Measurements from ENCODE around the gene DTYMK. TPM values are rescaled to one million over a fixed set of nuclear protein-coding genes. Genes with fewer than 3 reads are reported as not detected.

DTYMK gene, protein sequence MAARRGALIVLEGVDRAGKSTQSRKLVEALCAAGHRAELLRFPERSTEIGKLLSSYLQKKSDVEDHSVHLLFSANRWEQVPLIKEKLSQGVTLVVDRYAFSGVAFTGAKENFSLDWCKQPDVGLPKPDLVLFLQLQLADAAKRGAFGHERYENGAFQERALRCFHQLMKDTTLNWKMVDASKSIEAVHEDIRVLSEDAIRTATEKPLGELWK
- 1 to 10 TPM; 6.4 to 8.5 (median 6.7) TPM for total RNA-seq
- polyA plus RNA-seq: 10 to 100 TPM in 2 of 3 donors, 1 to 10 TPM in 1; 8.1 to 24.6 (median 20.0) TPM
- long read RNA-seq, donor 1, partial matches to known transcripts: 6 of 10 reads
- long read RNA-seq, donor 1, other reads (novel, unspliced or antisense): 1 of 10 reads
- long read RNA-seq, donor 2, transcript DTYMK-201 (5 exons, 1,232 nt): major isoform, 7 of 14 reads
- long read RNA-seq, donor 2, partial matches to known transcripts: 2 of 14 reads
- long read RNA-seq, donor 2, other reads (novel, unspliced or antisense): 2 of 14 reads

DNA sequence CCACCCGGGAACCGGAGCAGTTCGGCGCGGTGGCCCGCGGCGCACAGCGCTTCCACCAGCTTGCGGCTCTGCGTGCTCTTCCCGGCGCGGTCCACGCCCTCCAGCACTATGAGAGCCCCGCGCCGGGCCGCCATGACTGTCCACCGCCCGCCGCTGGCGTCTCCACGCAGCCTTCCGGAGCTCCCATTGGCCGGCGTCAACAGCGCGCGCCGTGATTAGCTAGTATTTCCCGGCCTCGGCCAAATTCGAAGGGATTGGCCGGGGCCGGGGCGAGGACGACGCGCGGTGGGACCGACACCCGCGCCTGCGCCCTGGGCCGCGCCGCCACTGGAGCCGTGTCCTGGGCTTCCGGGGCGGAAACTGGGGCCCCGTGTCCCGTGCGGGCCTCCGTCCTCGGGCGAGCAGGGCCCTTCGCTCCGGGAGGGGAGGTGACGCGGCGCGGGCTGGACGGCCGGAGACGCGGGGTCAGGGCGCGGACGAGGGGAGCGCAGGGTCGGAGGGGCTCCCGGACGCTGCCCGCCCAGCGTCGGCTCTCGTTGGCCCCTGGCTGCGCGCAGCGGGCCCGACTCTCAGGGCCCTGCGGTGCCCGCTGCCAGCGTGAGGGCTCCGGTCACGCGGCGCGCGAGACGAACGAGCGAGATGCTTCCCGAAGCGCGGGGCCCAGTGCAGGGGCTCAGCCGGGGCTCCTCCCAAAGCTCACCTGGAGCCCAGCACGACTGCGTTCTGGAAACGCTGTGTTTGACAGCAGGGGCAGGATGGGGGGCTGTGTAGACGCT, at the start of gene DTYMK:
Gene DTYMK (minus strand): TSS at position 166 of the 776 bp plus-strand sequence. CDS start 32 bp downstream, at position 134.
- peaks cover 30% of the 10 kb centered on the region for H3K4me1 ChIP-seq
- peak; percentile 97 to 99 (median 98) for ATAC-seq
- TF ChIP-seq, protein P1, sequence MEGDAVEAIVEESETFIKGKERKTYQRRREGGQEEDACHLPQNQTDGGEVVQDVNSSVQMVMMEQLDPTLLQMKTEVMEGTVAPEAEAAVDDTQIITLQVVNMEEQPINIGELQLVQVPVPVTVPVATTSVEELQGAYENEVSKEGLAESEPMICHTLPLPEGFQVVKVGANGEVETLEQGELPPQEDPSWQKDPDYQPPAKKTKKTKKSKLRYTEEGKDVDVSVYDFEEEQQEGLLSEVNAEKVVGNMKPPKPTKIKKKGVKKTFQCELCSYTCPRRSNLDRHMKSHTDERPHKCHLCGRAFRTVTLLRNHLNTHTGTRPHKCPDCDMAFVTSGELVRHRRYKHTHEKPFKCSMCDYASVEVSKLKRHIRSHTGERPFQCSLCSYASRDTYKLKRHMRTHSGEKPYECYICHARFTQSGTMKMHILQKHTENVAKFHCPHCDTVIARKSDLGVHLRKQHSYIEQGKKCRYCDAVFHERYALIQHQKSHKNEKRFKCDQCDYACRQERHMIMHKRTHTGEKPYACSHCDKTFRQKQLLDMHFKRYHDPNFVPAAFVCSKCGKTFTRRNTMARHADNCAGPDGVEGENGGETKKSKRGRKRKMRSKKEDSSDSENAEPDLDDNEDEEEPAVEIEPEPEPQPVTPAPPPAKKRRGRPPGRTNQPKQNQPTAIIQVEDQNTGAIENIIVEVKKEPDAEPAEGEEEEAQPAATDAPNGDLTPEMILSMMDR (IDR thresholded peaks at IDR 0.05): no peak
- H3K36me3 ChIP-seq (ENCODE audit: insufficient read depth in 1 of 2, low read depth in 1 of 2): peaks cover 5 to 51% of the 10 kb centered on the region in 2 donors
- DNase-seq: peak; percentile 98
- H3K9me3 ChIP-seq: no peaks in the 10 kb centered on the region
- peak within 1 kb of the TSS; percentile 98 for H3K4me3 ChIP-seq
- H3K27me3 ChIP-seq (ENCODE audit: insufficient read depth in 3 of 3, low read length in 2 of 3): no peaks in the 10 kb centered on the region
- H3K27ac ChIP-seq: peak within 1 kb of the TSS; percentile 98
- intact Hi-C loops (cut with DNase I): loop anchor here in 1 of 2 donors (5.0 kb wide), 1 partner anchor 45 kb away; the partner anchor contains the start of gene D2HGDH
- WGBS, 3 donors: 0% methylated on average over 50 to 102 of the region's 102 CpGs

DNA sequence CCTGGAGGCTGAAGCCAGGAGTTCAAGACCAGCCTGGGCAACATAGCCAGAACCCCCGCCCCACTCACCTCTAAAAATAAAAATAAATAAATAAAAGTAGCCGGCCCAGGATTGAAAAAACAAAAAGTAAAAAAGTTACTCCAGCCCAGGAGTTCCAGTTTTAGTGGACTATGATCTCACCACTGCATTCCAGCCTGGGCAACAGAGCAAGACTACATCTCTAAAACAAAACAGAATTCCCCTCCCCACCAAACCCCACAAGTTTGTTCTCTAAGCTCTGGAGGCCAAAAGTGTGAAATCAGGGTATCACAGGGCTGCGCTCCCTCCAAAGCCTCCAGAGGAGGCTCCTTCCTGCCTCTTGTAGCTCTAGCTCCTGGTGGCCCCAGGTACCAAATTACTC, 49.5 kb upstream of the DTYMK start:
- intact Hi-C loops (cut with DNase I): loop anchor here in 1 of 2 donors (5.0 to 10.0 kb wide), 2 partner anchors 141 to 881 kb away; no protein-coding TSS in a partner anchor
- H3K36me3 ChIP-seq (ENCODE audit: insufficient read depth in 1 of 2, low read depth in 1 of 2): peaks cover 0 to 13% of the 10 kb centered on the region in 2 donors
- no peak for ATAC-seq
- DNase-seq: no peak
- TF ChIP-seq, protein P1 (IDR thresholded peaks at IDR 0.05): no peak
- peaks cover 4% of the 10 kb centered on the region for H3K4me1 ChIP-seq
- no peaks in the 10 kb centered on the region for H3K9me3 ChIP-seq
- no peak overlapping the region for H3K27ac ChIP-seq
- no peaks in the 10 kb centered on the region for H3K27me3 ChIP-seq (ENCODE audit: insufficient read depth in 3 of 3, low read length in 2 of 3)
- 85 to 95% (median 88%) methylated on average over 3 of the region's 3 CpGs for WGBS, 3 donors
- H3K4me3 ChIP-seq: no peak overlapping the region

DNA sequence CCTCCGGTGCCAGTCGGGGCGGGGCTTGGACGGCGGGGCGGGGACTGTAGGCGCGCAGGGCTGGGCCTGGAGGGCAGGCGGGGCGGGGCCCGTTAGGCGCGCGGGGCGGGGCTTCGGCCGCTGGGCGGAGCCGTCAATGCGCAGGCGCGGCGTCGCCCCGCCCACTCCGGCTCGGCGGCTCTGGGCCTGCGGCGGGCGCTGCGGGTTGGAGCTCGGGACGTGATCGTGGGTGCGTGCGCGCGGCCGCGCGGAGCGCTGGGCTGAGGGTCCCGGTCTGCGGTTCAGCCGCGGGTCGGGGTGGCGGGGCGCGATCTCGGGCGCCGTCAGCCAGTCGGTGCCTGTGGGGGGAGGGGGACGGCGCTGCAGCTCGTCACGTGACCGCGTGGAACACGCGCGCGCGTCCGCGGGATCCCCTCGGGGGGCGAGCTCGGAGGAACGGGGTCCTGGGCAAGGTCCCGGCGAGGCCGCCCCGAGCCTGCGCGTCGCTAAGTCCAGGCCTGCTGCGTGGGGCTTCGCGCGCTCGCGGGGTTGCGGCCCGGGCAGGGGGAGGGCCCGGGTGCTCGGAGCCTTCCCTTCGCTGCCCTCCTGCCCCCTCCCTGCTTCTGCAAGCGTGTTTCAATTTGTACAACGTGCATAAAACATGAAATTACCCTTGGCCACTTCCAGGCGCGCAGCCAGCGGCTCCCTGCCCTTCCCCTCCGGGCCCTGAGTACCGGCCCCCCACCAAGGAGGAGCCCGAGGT, 48.0 kb upstream of the DTYMK start, which contains the start of gene D2HGDH:
Gene D2HGDH (plus strand): TSS at position 164 of the 742 bp plus-strand sequence. CDS start 595 bp downstream, outside the sequence.
- Histone ChIP-seq H3K27ac (peak within 1 kb of the TSS; percentile 89), H3K4me3 (peak within 1 kb of the TSS; percentile 92), H3K36me3 (ENCODE audit: insufficient read depth in 1 of 2, low read depth in 1 of 2) (peaks cover 0 to 12% of the 10 kb centered on the region in 2 donors), H3K9me3 (no peaks in the 10 kb centered on the region), H3K27me3 (ENCODE audit: insufficient read depth in 3 of 3, low read length in 2 of 3) (no peaks in the 10 kb centered on the region), H3K4me1 (peaks cover 4% of the 10 kb centered on the region)
- peak; percentile 93 to 96 (median 94) for ATAC-seq
- WGBS, 3 donors: 0 to 1% (median 0%) methylated on average over 48 to 98 of the region's 98 CpGs
- TF ChIP-seq, protein P1 (IDR thresholded peaks at IDR 0.05): no peak
- intact Hi-C loops (cut with DNase I): loop anchor here (5.0 to 10.0 kb wide), 4 partner anchors 47 to 880 kb away; partner anchors contain the start of gene DTYMK (in 1 of the 2)
- peak; percentile 95 to 97 for DNase-seq

DNA sequence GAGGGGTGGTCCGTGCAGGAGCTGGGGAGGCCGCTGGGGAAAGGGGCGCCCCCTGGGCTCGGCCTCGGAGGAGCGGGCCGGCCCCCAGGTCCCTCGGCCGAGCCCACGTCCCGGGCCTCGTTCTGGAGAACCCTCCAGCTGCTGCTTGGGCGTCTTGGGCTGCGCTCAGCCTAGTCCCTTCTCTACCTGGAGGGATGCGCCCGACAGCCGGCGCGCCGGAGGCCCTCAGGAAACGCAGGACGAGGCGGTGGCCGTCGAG, 47.5 kb upstream of the DTYMK start:
- Histone ChIP-seq H3K4me3 (peak overlapping the region; percentile 92), H3K4me1 (peaks cover 6% of the 10 kb centered on the region), H3K27ac (peak overlapping the region; percentile 89), H3K36me3 (ENCODE audit: insufficient read depth in 1 of 2, low read depth in 1 of 2) (peaks cover 0 to 7% of the 10 kb centered on the region in 2 donors), H3K27me3 (ENCODE audit: insufficient read depth in 3 of 3, low read length in 2 of 3) (no peaks in the 10 kb centered on the region), H3K9me3 (no peaks in the 10 kb centered on the region)
- intact Hi-C loops (cut with DNase I): loop anchor here (5.0 to 10.0 kb wide), 3 partner anchors 47 to 879 kb away; partner anchors contain the start of gene DTYMK (in 1 of the 2)
- 1 to 3% (median 2%) methylated on average over 13 to 25 of the region's 25 CpGs for WGBS, 3 donors
- DNase-seq (no peak), ATAC-seq (no peak)
- TF ChIP-seq, protein P1 (IDR thresholded peaks at IDR 0.05): no peak

All from psoas muscle (tissue), 8 donors.